ENCODE measurements around the gene ABCC1.
A peak's percentile ranks its signal among the peaks of the same experiment; 100 is the strongest.

ABCC1 gene

GRCh38 chr16:16006650-16007049 is 57.2 kb downstream of the ABCC1 start:
- H3K4me3 ChIP-seq (ENCODE audit: low read depth in 1 of 2, low read length in 2 of 2): no peak overlapping the region
- no peak overlapping the region for H3K4me2 ChIP-seq (ENCODE audit: insufficient read depth, low read length)
- H3K4me1 ChIP-seq (ENCODE audit: insufficient read depth, low read length): no peaks in the 10 kb centered on the region
- no peaks in the 10 kb centered on the region for H3K9me3 ChIP-seq (ENCODE audit: insufficient read depth, low read length, severe bottlenecking)
- no peak overlapping the region for H3K27ac ChIP-seq (ENCODE audit: low read length)
- ATAC-seq (ENCODE audit: insufficient read depth, low read depth): no peak
- peaks cover 35% of the 10 kb centered on the region for H3K36me3 ChIP-seq (ENCODE audit: insufficient read depth, low read length)
- no peak overlapping the region for H3K9ac ChIP-seq (ENCODE audit: low read depth, low read length)
- TF ChIP-seq CTCF (IDR thresholded peaks at IDR 0.05; ENCODE audit: borderline replicate concordance, extremely low read depth, low read length, poor library complexity, severe bottlenecking) (no peak), EZH2 (IDR thresholded peaks at IDR 0.05; ENCODE audit: borderline replicate concordance, low read depth, low read length, severe bottlenecking) (no peak)
- no peak for DNase-seq
- peaks cover 22% of the 10 kb centered on the region; the same call in 1 of the 2 replicates for H4K20me1 ChIP-seq (ENCODE audit: insufficient read depth, low read length)
- H3K27me3 ChIP-seq (ENCODE audit: insufficient read depth, low read length, poor library complexity): no peaks in the 10 kb centered on the region
- H3K79me2 ChIP-seq (ENCODE audit: insufficient read depth, low read length): peaks cover 51% of the 10 kb centered on the region
- no peak overlapping the region for H2AFZ ChIP-seq (ENCODE audit: low read depth, low read length)

GRCh38 chr16:16007743-16008111 is 58.3 kb downstream of the ABCC1 start:
- H3K27me3 ChIP-seq (ENCODE audit: insufficient read depth, low read length, poor library complexity): no peaks in the 10 kb centered on the region
- no peak for DNase-seq
- ATAC-seq (ENCODE audit: insufficient read depth, low read depth): no peak
- H4K20me1 ChIP-seq (ENCODE audit: insufficient read depth, low read length): peaks cover 19% of the 10 kb centered on the region; the same call in 1 of the 2 replicates
- TF ChIP-seq CTCF (IDR thresholded peaks at IDR 0.05; ENCODE audit: borderline replicate concordance, extremely low read depth, low read length, poor library complexity, severe bottlenecking): no peak
- H3K79me2 ChIP-seq (ENCODE audit: insufficient read depth, low read length): peaks cover 44% of the 10 kb centered on the region
- no peaks in the 10 kb centered on the region for H3K9me3 ChIP-seq (ENCODE audit: insufficient read depth, low read length, severe bottlenecking)
- peaks cover 44% of the 10 kb centered on the region for H3K36me3 ChIP-seq (ENCODE audit: insufficient read depth, low read length)
- H2AFZ ChIP-seq (ENCODE audit: low read depth, low read length): no peak overlapping the region
- no peak overlapping the region for H3K4me2 ChIP-seq (ENCODE audit: insufficient read depth, low read length)
- no peaks in the 10 kb centered on the region for H3K4me1 ChIP-seq (ENCODE audit: insufficient read depth, low read length)
- H3K4me3 ChIP-seq (ENCODE audit: low read depth in 1 of 2, low read length in 2 of 2): no peak overlapping the region
- H3K27ac ChIP-seq (ENCODE audit: low read length): peak overlapping the region; percentile 40
- no peak overlapping the region for H3K9ac ChIP-seq (ENCODE audit: low read depth, low read length)

- peaks cover 21% of the 10 kb centered on the region; the same call in 1 of the 2 replicates for H4K20me1 ChIP-seq (ENCODE audit: insufficient read depth, low read length)
- no peak overlapping the region for H2AFZ ChIP-seq (ENCODE audit: low read depth, low read length)
- no peak overlapping the region for H3K4me3 ChIP-seq (ENCODE audit: low read depth in 1 of 2, low read length in 2 of 2)
- DNase-seq: no peak
- no peak for ATAC-seq (ENCODE audit: insufficient read depth, low read depth)
- H3K9me3 ChIP-seq (ENCODE audit: insufficient read depth, low read length, severe bottlenecking): no peaks in the 10 kb centered on the region
- no peak overlapping the region for H3K4me2 ChIP-seq (ENCODE audit: insufficient read depth, low read length)
- peaks cover 37% of the 10 kb centered on the region for H3K79me2 ChIP-seq (ENCODE audit: insufficient read depth, low read length)
- TF ChIP-seq EZH2 (IDR thresholded peaks at IDR 0.05; ENCODE audit: borderline replicate concordance, low read depth, low read length, severe bottlenecking) (no peak), CTCF (IDR thresholded peaks at IDR 0.05; ENCODE audit: borderline replicate concordance, extremely low read depth, low read length, poor library complexity, severe bottlenecking) (no peak)
- peak overlapping the region; percentile 10; the same call in 1 of the 2 replicates for H3K27ac ChIP-seq (ENCODE audit: low read length)
- peaks cover 49% of the 10 kb centered on the region for H3K36me3 ChIP-seq (ENCODE audit: insufficient read depth, low read length)
- no peaks in the 10 kb centered on the region for H3K4me1 ChIP-seq (ENCODE audit: insufficient read depth, low read length)
- H3K9ac ChIP-seq (ENCODE audit: low read depth, low read length): no peak overlapping the region
- H3K27me3 ChIP-seq (ENCODE audit: insufficient read depth, low read length, poor library complexity): no peaks in the 10 kb centered on the region
Observed at GRCh38 chr16:16008666-16009065, 59.2 kb downstream of the ABCC1 start.

- H4K20me1 ChIP-seq (ENCODE audit: insufficient read depth, low read length): peaks cover 22% of the 10 kb centered on the region; the same call in 1 of the 2 replicates
- H3K79me2 ChIP-seq (ENCODE audit: insufficient read depth, low read length): peaks cover 30% of the 10 kb centered on the region
- H3K36me3 ChIP-seq (ENCODE audit: insufficient read depth, low read length): peaks cover 51% of the 10 kb centered on the region
- no peaks in the 10 kb centered on the region for H3K27me3 ChIP-seq (ENCODE audit: insufficient read depth, low read length, poor library complexity)
- H3K4me2 ChIP-seq (ENCODE audit: insufficient read depth, low read length): no peak overlapping the region
- H3K9ac ChIP-seq (ENCODE audit: low read depth, low read length): no peak overlapping the region
- H2AFZ ChIP-seq (ENCODE audit: low read depth, low read length): no peak overlapping the region
- TF ChIP-seq EZH2 (IDR thresholded peaks at IDR 0.05; ENCODE audit: borderline replicate concordance, low read depth, low read length, severe bottlenecking): no peak
- TF ChIP-seq CTCF (IDR thresholded peaks at IDR 0.05; ENCODE audit: borderline replicate concordance, extremely low read depth, low read length, poor library complexity, severe bottlenecking): no peak
- DNase-seq (no peak), ATAC-seq (ENCODE audit: insufficient read depth, low read depth) (no peak)
- H3K4me1 ChIP-seq (ENCODE audit: insufficient read depth, low read length): no peaks in the 10 kb centered on the region
- no peaks in the 10 kb centered on the region for H3K9me3 ChIP-seq (ENCODE audit: insufficient read depth, low read length, severe bottlenecking)
- H3K27ac ChIP-seq (ENCODE audit: low read length): no peak overlapping the region
- no peak overlapping the region for H3K4me3 ChIP-seq (ENCODE audit: low read depth in 1 of 2, low read length in 2 of 2)
Observed at GRCh38 chr16:16009401-16009800, 60.0 kb downstream of the ABCC1 start.

All from DND-41 (cell line).